ENCODE data around the gene SETD1A.
"Not testable (repeated sequence)": the region's sequence is repeated elsewhere in the genome, so short reads cannot be mapped to it uniquely, and the experiment has no call there.

SETD1A gene

GRCh38 chr16:31010585-31011325 is 53.2 kb downstream of the SETD1A start, which contains the start of gene STX1B:
Gene STX1B (minus strand): TSS chr16:31010638. CDS start chr16:31010396, 242 bp downstream.
- DNase-seq = peak in 51 of 58 donors; percentile 18 to 89 (median 56)

DNA sequence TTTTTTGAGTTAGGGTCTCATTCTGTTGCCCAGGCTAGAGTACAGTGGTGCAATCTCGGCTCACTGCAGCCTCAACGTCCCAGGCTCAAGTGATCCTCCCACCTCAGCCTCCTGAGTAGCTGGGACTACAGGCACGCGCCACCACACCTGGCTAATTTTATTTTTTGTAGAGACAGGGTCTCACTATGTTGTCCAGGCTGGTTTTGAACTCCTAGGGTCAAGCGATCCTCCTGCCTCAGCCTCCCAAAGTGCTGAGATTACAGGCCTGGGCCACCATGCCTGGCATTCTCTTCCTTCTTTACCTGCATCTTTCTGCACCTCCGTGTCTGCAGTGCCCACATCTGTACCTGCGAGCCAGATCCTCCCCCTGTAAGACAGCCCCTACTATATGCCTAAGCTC is 54.3 kb downstream of the SETD1A start:
- not testable (repeated sequence) for DNase-seq

DNA sequence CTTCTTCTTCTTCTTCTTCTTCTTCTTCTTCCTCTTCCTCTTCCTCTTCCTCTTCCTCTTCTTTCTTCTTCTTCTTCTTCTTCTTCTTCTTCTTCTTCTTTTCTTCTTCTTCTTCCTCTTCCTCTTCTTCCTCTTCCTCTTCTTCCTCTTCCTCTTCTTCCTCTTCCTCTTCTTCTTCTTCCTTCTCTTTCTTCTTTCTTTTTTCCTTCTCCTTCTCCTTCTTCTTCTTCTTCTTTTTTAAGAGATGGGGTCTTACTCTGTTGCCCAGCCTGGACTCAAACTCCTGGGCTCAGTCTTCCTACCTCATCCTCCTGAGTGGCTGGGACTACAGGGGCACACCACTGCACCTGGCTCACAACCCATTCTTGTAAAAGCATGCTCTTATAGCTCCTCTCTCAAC is 55.7 kb downstream of the SETD1A start:
- not testable (repeated sequence) for DNase-seq

GRCh38 chr16:31016018-31016417 is 58.5 kb downstream of the SETD1A start:
- DNase-seq = no peak

DNA sequence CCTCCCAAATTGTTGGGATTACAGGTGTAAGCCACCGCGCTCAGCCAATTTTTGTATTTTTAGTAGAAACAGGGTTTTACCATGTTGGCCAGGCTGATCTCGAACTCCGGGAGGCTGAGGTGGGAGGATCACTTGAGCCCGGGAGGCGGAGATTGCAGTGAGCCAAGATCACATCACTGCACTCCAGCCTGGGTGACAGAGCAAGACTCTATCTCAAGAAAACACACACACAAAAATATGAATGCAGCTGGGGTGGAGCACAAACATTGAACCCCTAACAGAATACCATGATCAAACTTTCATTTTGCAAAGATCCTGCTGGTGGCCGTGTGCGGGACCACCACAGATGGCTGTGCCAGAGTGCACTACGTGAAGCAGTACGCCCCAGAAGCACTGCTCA is 60.2 kb downstream of the SETD1A start:
- not testable (repeated sequence) for DNase-seq

GRCh38 chr16:31020536-31020935 is 63.0 kb downstream of the SETD1A start:
- no peak for DNase-seq

DNA sequence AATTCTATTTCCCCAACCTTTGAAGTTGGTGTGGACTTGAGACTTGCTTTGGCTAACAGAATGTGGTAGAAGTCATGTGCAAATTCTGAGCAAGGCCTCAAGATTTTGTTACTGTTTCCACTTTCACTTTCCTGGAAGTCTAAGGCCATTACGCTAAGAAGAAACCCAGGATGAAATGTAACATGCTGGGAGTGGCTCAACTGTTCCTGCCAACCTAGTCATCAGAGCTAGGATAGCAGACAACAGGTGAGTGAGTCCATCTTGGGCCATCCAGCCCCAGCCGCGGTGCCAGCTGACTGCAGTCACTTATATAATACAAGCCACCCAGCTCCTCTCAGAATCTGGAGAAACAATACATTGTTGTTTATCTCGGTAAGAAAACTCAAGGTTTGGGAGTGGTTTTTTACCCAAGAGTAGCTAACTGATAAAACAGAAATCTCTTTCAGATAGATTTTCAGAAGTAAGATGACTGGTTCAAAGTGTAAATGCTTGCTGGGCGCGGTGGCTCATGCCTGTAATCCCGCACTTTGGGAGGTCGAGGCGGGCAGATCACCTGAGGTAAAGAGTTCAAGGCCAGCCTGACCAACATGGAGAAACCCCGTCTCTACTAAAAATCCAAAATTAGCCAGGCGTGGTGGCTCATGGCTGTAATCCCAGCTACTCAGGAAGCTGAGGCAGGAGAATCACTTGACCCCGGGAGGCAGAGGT is 65.1 kb downstream of the SETD1A start:
- no peak for DNase-seq

DNA sequence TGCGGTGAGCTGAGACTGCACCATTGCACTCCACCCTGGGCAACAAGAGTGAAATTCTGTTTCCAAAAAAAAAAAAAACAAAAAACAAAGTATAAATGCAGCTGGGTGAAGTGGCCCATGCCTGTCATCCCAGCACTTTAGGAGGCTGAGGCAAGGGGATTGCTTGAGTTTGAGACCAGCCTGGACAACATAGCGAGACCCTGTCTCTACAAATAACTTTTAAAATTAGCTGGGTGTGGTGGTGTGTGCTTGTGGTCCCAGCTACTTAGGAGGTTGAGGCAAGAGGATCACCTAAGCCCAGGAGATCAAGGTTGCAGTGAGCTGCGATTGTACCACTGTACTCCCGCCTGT is 65.7 kb downstream of the SETD1A start:
- no peak for DNase-seq

DNA sequence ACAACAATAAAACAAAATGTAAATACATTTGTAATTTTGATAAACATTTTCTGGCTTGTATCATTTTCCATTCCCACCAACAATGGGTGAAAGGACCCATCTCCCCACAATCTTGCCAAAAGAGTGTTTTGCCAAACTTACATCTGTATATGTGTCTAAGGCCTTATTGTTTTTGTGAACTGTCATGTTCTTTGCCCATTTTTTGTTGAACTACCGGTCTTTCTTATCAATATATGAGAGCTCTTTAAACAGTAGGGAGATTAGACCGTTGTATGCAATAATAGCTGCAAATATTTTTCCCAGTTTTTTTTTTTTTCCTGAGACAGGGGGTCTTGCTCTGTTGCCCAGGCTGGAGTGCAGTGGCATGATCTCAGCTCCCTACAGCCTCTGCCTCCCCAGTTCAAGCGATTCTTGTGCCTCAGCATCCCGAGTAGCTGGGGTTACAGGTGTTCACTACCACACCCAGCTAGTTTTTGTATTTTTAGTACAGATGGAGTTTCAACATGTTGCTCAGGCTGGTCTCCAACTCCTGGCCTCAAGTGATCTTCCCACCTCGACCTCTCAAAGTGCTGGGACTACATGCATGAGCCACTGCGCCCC is 66.2 kb downstream of the SETD1A start:
- DNase-seq = no peak

DNA sequence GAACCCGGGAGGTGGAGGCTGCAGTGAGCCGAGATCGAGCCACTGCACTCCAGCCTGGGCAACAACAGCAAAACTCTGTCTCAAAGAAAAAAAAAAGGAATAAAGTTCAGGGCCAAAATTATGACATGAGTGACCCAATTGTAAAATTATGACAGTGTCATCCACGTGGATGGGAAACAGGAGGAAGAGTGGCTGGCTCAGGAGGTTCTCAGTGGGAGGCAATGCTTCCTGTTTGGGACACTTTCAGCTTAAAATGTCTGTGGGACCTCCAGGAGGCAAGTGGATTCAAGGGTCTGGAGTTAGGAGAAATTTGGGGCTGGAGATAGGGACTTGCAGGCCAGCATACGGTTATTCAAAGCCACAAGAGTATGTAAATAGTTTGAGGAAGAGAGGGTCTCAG is 67.8 kb downstream of the SETD1A start:
- no peak for DNase-seq

- no peak for DNase-seq
Measured at GRCh38 chr16:31029272-31029671, 71.7 kb downstream of the SETD1A start.

- DNase-seq = no peak
Measured at GRCh38 chr16:31031276-31031675, 73.7 kb downstream of the SETD1A start.

GRCh38 chr16:31032736-31033708 is 75.5 kb downstream of the SETD1A start, which contains the start of gene STX4:
Gene STX4 (plus strand): TSS chr16:31033558. CDS start chr16:31033806, 248 bp downstream.
- peak; percentile 75 to 100 (median 97) for DNase-seq

DNA sequence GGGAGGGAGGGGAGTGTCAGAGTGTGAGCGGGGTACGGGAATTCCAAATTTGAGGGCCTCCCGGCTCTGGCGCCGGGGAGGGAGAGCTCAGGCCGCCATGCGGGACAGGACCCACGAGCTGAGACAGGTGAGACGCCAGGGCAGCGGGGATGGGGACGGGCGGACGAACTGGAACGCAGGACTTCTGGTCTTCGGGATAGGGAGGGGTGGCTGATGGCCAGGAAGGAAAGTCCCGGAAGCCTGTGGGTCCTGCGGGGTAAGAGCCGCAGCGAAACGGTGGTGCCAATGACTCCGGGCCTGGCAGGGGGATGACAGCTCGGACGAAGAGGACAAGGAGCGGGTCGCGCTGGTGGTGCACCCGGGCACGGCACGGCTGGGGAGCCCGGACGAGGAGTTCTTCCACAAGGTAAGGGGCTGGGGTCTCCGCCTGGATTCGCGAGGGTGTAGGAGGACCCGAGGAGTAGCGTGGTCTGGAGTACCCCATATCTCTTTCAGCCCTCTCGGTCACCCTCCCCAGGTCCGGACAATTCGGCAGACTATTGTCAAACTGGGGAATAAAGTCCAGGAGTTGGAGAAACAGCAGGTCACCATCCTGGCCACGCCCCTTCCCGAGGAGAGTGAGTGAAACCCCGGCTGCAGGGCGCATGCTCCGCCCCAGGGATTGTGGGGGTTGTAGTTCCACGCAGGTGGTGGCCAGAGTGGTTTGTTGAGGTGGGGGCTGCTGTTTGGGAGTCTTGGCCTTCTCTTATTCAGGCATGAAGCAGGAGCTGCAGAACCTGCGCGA is 76.3 kb downstream of the SETD1A start:
- DNase-seq = peak in 57 of 58 donors; percentile 24 to 91 (median 81)
